HepG2 (cell line): Measurements from ENCODE around the gene MAN2B2. TPM values are rescaled to one million over a fixed set of nuclear protein-coding genes. Genes with fewer than 3 reads are reported as not detected.

Source experiments
- AGO2 ChIP-seq: fragments of 200-400 bp; formaldehyde crosslinking; optimal IDR thresholded peaks from 2 replicates; pipeline ENCODE3; 2017; ENCODE audit warnings: mild to moderate bottlenecking, low read depth, low read length, moderate library complexity
- BCL6 ChIP-seq: IDR thresholded peaks from 2 replicates; pipeline ENCODE4 v1.6.1; 2016; ENCODE audit warnings: missing genetic modification reagents, missing compliant biosample characterization
- CEBPG ChIP-seq: IDR thresholded peaks from 2 replicates; pipeline ENCODE4 v1.6.1; 2016
- CREM ChIP-seq, 2 experiments: sonication (generic) in 1 of 2; formaldehyde crosslinking in 1 of 2; IDR thresholded peaks; 2 replicates each; pipeline versions ENCODE4 v1.4.0 to v1.6.1; 2016 to 2020; ENCODE audit warnings: antibody characterized with exemption in 1 of 2, mild to moderate bottlenecking in 1 of 2, missing genetic modification reagents in 1 of 2
- FOXC1 ChIP-seq: sonication (generic); formaldehyde crosslinking; IDR thresholded peaks from 2 replicates; pipeline ENCODE4 v1.8.0; 2022; ENCODE audit warnings: mild to moderate bottlenecking, missing genetic modification reagents, borderline replicate concordance
- FOXO1 ChIP-seq: sonication (generic); formaldehyde crosslinking; IDR thresholded peaks from 2 replicates; pipeline ENCODE4 v1.4.0; 2020; ENCODE audit warnings: missing genetic modification reagents
- MAZ ChIP-seq, 2 experiments: sonication (generic) in 1 of 2; formaldehyde crosslinking in 1 of 2; IDR thresholded peaks; 2 replicates each; pipeline versions ENCODE4 v1.5.0 to v1.6.1; 2012 to 2020; ENCODE audit warnings: low read depth in 2 of 2, mild to moderate bottlenecking in 2 of 2, borderline replicate concordance in 1 of 2, improper control_type of control experiment in 1 of 2, low read length in 1 of 2, missing genetic modification reagents in 1 of 2, moderate library complexity in 1 of 2
- MZF1 ChIP-seq: sonication (generic); formaldehyde crosslinking; IDR thresholded peaks from 2 replicates; pipeline ENCODE4 v1.8.1; 2023; ENCODE audit warnings: mild to moderate bottlenecking, missing genetic modification reagents, borderline replicate concordance
- NFIB ChIP-seq: sonication (generic); formaldehyde crosslinking; IDR thresholded peaks from 2 replicates; pipeline ENCODE4 v1.9.0; 2021; ENCODE audit warnings: missing genetic modification reagents, mild to moderate bottlenecking, borderline replicate concordance
- PHF21A ChIP-seq: sonication (generic); formaldehyde crosslinking; IDR thresholded peaks from 2 replicates; pipeline ENCODE4 v1.5.0; 2020; ENCODE audit warnings: mild to moderate bottlenecking, missing genetic modification reagents
- ZBTB8A ChIP-seq: sonication (generic); formaldehyde crosslinking; IDR thresholded peaks from 2 replicates; pipeline ENCODE4 v1.4.0; 2020; ENCODE audit warnings: mild to moderate bottlenecking, low read depth, missing genetic modification reagents, borderline replicate concordance
- ZNF17 ChIP-seq: sonication (generic); formaldehyde crosslinking; IDR thresholded peaks from 2 replicates; pipeline ENCODE4 v1.5.0; 2020; ENCODE audit warnings: mild to moderate bottlenecking, missing genetic modification reagents
- ZNF563 ChIP-seq: sonication (generic); formaldehyde crosslinking; IDR thresholded peaks from 2 replicates; pipeline ENCODE4 v1.8.0; 2022; ENCODE audit warnings: mild to moderate bottlenecking, moderate library complexity, missing genetic modification reagents
- polyA plus RNA-seq, 8 experiments: library from polyadenylated mRNA; depleted of rRNA in 3 of 8; stranded (reverse) in 7 of 8; unstranded in 1 of 8; fragments of >200 nt; fragmentation: Illumina TruSeq in 4 of 8; extraction: Trizol in 4 of 8; gene quantifications; 2 replicates each; pipeline versions ENCODE4 v1.2.1 to v1.2.3, GENCODE V29; 2011 to 2016; ENCODE audit warnings: low read depth in 4 of 8, missing spikeins in 1 of 8, mixed read lengths in 1 of 8; ENCODE audit not compliant: insufficient read depth in 1 of 8
- total RNA-seq, 5 experiments: library from RNA; depleted of rRNA; stranded (reverse); fragments of >200 nt; fragmentation: Illumina TruSeq; extraction: Trizol; gene quantifications; 2 replicates each; pipeline ENCODE4 v1.2.3, GENCODE V29; 2016; ENCODE audit warnings: low read depth in 1 of 5
- TF ChIP-seq, protein P1 (sequence below): sonication (generic); formaldehyde crosslinking; IDR thresholded peaks from 2 replicates; pipeline ENCODE4 v1.8.0; 2022; ENCODE audit warnings: missing genetic modification reagents, low read depth, mild to moderate bottlenecking, borderline replicate concordance
- TF ChIP-seq, protein P2 (sequence below): IDR thresholded peaks from 2 replicates; pipeline ENCODE4 v1.6.1; 2012; ENCODE audit warnings: low read depth, low read length, improper control_type of control experiment
- TF ChIP-seq, protein P3 (sequence below): sonication (generic); formaldehyde crosslinking; IDR thresholded peaks from 2 replicates; pipeline ENCODE4 v1.4.0; 2020; ENCODE audit warnings: mild to moderate bottlenecking, missing genetic modification reagents, borderline replicate concordance
- TF ChIP-seq, protein P4 (sequence below): sonication (generic); formaldehyde crosslinking; IDR thresholded peaks from 2 replicates; pipeline ENCODE4 v1.5.1; 2020; ENCODE audit warnings: mild to moderate bottlenecking, missing genetic modification reagents, borderline replicate concordance
- TF ChIP-seq, protein P5 (sequence below): sonication (generic); formaldehyde crosslinking; IDR thresholded peaks from 2 replicates; pipeline ENCODE4 v1.5.0; 2020; ENCODE audit warnings: missing genetic modification reagents

Gene MAN2B2
- total and polyA plus RNA-seq, 2 of the 13 experiments (the other 11 are each of a cell fraction or from before 2014, with no cell fraction given): 4.8 to 5.4 TPM

DNA sequence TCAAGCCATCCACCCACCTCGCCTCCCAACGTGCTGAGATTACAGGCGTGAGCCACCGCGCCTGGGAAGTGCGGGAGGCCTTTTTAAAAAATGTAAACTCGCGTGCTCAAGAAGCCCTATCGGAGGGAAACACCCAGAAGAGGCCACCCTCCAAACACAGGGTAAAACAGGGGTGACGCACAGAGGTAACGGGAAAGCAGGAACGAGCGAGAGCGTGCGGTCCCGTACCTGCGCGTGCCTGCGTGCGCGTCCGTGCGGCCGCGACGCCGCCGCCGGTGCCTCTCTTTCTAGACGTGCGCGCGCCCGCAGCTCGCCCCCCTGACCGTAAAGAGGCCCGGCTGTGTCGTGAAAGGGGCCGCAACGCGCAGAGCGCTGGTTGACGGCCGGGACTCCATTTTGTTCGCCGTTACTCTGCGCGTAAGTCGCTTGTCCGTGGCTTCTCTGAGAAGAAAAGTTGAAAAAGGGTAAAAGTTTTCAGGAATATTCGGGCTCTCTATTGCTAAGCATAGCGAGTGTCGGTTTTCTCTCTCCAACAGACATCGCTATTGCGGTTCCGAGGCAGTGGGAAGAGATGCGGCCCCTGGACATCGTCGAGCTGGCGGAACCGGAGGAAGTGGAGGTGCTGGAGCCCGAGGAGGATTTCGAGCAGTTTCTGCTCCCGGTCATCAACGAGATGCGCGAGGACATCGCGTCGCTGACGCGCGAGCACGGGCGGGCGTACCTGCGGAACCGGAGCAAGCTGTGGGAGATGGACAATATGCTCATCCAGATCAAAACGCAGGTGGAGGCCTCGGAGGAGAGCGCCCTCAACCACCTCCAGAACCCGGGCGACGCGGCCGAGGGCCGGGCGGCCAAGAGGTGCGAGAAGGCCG lies 65.5 kb downstream of the MAN2B2 start, which contains the start of gene MRFAP1 (continued):
- TF ChIP-seq CEBPG (CRISPR knock-in tag) (no peak; the same call in 1 of the 2 replicates), MZF1 (no peak), PHF21A (peak; percentile 80), FOXO1 (CRISPR knock-in tag) (no peak), FOXC1 (CRISPR knock-in tag) (peak; percentile 83; the same call in 1 of the 2 replicates), AGO2 (peak; percentile 76), NFIB (CRISPR knock-in tag) (no peak), BCL6 (peak; percentile 16; the same call in 1 of the 2 replicates), ZNF563 (CRISPR knock-in tag) (peak; percentile 41; the same call in 1 of the 2 replicates), ZBTB8A (CRISPR knock-in tag) (no peak), MAZ (IDR thresholded peaks at IDR 0.05; ENCODE audit: borderline replicate concordance, low read depth, low read length) (0 out of 2 replicates have a peak, but pooled peaks have one; percentile 47), MAZ (CRISPR knock-in tag; IDR thresholded peaks at IDR 0.05; ENCODE audit: low read depth) (peak; percentile 33; the same call in 1 of the 2 replicates), ZNF17 (CRISPR knock-in tag) (peak; percentile 74; the same call in 1 of the 2 replicates), CREM (IDR thresholded peaks at IDR 0.05) (peak; percentile 66), CREM (CRISPR knock-in tag; IDR thresholded peaks at IDR 0.05) (no peak)
- TF ChIP-seq, protein P1, sequence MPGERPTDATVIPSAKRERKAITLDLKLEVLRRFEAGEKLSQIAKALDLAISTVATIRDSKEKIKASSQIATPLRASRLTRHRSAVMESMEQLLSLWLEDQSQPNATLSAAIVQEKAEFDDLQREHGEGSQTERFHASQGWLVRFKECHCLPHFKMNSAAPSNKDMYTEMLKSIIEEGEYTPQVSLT (CRISPR knock-in tag): no peak
- TF ChIP-seq, protein P2, sequence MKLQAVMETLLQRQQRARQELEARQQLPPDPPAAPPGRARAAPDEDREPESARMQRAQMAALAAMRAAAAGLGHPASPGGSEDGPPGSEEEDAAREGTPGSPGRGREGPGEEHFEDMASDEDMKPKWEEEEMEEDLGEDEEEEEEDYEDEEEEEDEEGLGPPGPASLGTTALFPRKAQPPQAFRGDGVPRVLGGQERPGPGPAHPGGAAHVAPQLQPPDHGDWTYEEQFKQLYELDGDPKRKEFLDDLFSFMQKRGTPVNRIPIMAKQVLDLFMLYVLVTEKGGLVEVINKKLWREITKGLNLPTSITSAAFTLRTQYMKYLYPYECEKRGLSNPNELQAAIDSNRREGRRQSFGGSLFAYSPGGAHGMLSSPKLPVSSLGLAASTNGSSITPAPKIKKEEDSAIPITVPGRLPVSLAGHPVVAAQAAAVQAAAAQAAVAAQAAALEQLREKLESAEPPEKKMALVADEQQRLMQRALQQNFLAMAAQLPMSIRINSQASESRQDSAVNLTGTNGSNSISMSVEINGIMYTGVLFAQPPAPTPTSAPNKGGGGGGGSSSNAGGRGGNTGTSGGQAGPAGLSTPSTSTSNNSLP: no peak
- TF ChIP-seq, protein P3, sequence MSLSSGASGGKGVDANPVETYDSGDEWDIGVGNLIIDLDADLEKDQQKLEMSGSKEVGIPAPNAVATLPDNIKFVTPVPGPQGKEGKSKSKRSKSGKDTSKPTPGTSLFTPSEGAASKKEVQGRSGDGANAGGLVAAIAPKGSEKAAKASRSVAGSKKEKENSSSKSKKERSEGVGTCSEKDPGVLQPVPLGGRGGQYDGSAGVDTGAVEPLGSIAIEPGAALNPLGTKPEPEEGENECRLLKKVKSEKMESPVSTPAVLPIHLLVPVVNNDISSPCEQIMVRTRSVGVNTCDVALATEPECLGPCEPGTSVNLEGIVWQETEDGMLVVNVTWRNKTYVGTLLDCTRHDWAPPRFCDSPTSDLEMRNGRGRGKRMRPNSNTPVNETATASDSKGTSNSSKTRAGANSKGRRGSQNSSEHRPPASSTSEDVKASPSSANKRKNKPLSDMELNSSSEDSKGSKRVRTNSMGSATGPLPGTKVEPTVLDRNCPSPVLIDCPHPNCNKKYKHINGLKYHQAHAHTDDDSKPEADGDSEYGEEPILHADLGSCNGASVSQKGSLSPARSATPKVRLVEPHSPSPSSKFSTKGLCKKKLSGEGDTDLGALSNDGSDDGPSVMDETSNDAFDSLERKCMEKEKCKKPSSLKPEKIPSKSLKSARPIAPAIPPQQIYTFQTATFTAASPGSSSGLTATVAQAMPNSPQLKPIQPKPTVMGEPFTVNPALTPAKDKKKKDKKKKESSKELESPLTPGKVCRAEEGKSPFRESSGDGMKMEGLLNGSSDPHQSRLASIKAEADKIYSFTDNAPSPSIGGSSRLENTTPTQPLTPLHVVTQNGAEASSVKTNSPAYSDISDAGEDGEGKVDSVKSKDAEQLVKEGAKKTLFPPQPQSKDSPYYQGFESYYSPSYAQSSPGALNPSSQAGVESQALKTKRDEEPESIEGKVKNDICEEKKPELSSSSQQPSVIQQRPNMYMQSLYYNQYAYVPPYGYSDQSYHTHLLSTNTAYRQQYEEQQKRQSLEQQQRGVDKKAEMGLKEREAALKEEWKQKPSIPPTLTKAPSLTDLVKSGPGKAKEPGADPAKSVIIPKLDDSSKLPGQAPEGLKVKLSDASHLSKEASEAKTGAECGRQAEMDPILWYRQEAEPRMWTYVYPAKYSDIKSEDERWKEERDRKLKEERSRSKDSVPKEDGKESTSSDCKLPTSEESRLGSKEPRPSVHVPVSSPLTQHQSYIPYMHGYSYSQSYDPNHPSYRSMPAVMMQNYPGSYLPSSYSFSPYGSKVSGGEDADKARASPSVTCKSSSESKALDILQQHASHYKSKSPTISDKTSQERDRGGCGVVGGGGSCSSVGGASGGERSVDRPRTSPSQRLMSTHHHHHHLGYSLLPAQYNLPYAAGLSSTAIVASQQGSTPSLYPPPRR (CRISPR knock-in tag): peak; percentile 75
- TF ChIP-seq, protein P4, sequence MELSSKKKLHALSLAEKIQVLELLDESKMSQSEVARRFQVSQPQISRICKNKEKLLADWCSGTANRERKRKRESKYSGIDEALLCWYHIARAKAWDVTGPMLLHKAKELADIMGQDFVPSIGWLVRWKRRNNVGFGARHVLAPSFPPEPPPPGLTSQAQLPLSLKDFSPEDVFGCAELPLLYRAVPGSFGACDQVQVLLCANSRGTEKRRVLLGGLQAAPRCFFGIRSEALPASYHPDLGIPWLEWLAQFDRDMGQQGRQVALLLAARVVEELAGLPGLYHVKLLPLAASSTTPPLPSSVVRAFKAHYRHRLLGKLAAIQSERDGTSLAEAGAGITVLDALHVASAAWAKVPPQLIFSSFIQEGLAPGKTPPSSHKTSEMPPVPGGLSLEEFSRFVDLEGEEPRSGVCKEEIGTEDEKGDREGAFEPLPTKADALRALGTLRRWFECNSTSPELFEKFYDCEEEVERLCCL (CRISPR knock-in tag): no peak; the same call in 1 of the 2 replicates
- TF ChIP-seq, protein P5, sequence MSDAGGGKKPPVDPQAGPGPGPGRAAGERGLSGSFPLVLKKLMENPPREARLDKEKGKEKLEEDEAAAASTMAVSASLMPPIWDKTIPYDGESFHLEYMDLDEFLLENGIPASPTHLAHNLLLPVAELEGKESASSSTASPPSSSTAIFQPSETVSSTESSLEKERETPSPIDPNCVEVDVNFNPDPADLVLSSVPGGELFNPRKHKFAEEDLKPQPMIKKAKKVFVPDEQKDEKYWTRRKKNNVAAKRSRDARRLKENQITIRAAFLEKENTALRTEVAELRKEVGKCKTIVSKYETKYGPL (CRISPR knock-in tag): no peak
